Neuronal stem cell (in vitro differentiated cells): ENCODE results near the gene ITGAE.

Experiments used
- DNase-seq: peaks from one replicate; pipeline ENCODE4 v3.0.0-alpha.2; 2013; ENCODE audit warnings: low spot score
- H2AFZ ChIP-seq: one replicate; pipeline ENCODE4 v1.6.1; 2013; ENCODE audit warnings: mild to moderate bottlenecking, low read length, inconsistent platforms
- H2AK5ac ChIP-seq: 2 replicates; pipeline ENCODE4 v1.6.1; 2013; ENCODE audit warnings: low read depth, mild to moderate bottlenecking, inconsistent platforms, low read length, moderate library complexity, mixed read lengths
- H2BK120ac ChIP-seq: 2 replicates; pipeline ENCODE4 v1.6.1; 2013; ENCODE audit warnings: low read depth, mild to moderate bottlenecking, inconsistent platforms, low read length, moderate library complexity, mixed read lengths
- H2BK12ac ChIP-seq: one replicate; pipeline ENCODE4 v1.6.1; 2013; ENCODE audit warnings: low read length, inconsistent platforms
- H2BK15ac ChIP-seq: 2 replicates; pipeline ENCODE4 v1.6.1; 2013; ENCODE audit warnings: mild to moderate bottlenecking, low read length, inconsistent platforms, mixed read lengths
- H2BK5ac ChIP-seq: one replicate; pipeline ENCODE4 v1.6.1; 2013; ENCODE audit warnings: inconsistent platforms, mild to moderate bottlenecking, low read length, moderate library complexity
- H3K14ac ChIP-seq: one replicate; pipeline ENCODE4 v1.6.1; 2013; ENCODE audit warnings: low read length, inconsistent platforms
- H3K18ac ChIP-seq: 2 replicates; pipeline ENCODE4 v1.6.1; 2013; ENCODE audit warnings: low read length, inconsistent platforms
- H3K23ac ChIP-seq: 2 replicates; pipeline ENCODE4 v1.6.1; 2013; ENCODE audit warnings: low read depth, mild to moderate bottlenecking, mixed read lengths, low read length, inconsistent platforms; ENCODE audit not compliant: poor library complexity
- H3K27ac ChIP-seq: replicated peaks from 3 replicates; pipeline ENCODE4 v1.5.1; 2013; ENCODE audit warnings: low read length, inconsistent platforms
- H3K27me3 ChIP-seq, 3 experiments: 2 replicates each; pipeline ENCODE4 v1.6.1; 2013; ENCODE audit warnings: low read length in 3 of 3, mild to moderate bottlenecking in 2 of 3, inconsistent platforms in 1 of 3, low read depth in 1 of 3, mixed read lengths in 1 of 3, moderate library complexity in 1 of 3; ENCODE audit not compliant: control insufficient read depth in 3 of 3, insufficient read depth in 3 of 3
- H3K36me3 ChIP-seq, 2 donors: replicated peaks in 1 of 2; 2 replicates each; pipeline ENCODE4 v1.6.1; 2013; ENCODE audit warnings: low read length in 2 of 2; ENCODE audit not compliant: control insufficient read depth in 2 of 2, insufficient read depth in 2 of 2
- H3K4ac ChIP-seq: 2 replicates; pipeline ENCODE4 v1.6.1; 2013; ENCODE audit warnings: inconsistent platforms, mild to moderate bottlenecking, low read length, moderate library complexity
- H3K4me1 ChIP-seq, 2 donors: 1 replicate in 1 of 2; 2 replicates in 1 of 2; pipeline ENCODE4 v1.6.1; 2013; ENCODE audit warnings: low read length in 2 of 2, low read depth in 1 of 2; ENCODE audit not compliant: control insufficient read depth in 2 of 2, insufficient read depth in 1 of 2
- H3K4me2 ChIP-seq: one replicate; pipeline ENCODE4 v1.6.1; 2013; ENCODE audit warnings: mild to moderate bottlenecking, low read length, inconsistent platforms; ENCODE audit not compliant: insufficient read depth, poor library complexity, severe bottlenecking
- H3K4me3 ChIP-seq, 2 donors: 2 replicates each; pipeline ENCODE4 v1.5.1; 2013; ENCODE audit warnings: low read length in 2 of 2, mild to moderate bottlenecking in 2 of 2, inconsistent platforms in 1 of 2, moderate library complexity in 1 of 2
- H3K79me1 ChIP-seq: one replicate; pipeline ENCODE4 v1.6.1; 2013; ENCODE audit warnings: low read depth, mild to moderate bottlenecking, inconsistent platforms, low read length, moderate library complexity
- H3K9ac ChIP-seq: one replicate; pipeline ENCODE4 v1.6.1; 2013; ENCODE audit warnings: mild to moderate bottlenecking, low read depth, low read length, inconsistent platforms; ENCODE audit not compliant: poor library complexity
- H3K9me3 ChIP-seq, 2 donors: replicated peaks in 1 of 2; 2 replicates each; pipeline versions ENCODE3 to v1.6.1; 2013; ENCODE audit warnings: low read length in 2 of 2, mild to moderate bottlenecking in 2 of 2, inconsistent platforms in 1 of 2, low read depth in 1 of 2, mixed read lengths in 1 of 2, moderate library complexity in 1 of 2; ENCODE audit not compliant: control insufficient read depth in 2 of 2, insufficient read depth in 1 of 2
- H4K8ac ChIP-seq: one replicate; pipeline ENCODE4 v1.6.1; 2013; ENCODE audit warnings: low read depth, mild to moderate bottlenecking, inconsistent platforms, low read length, moderate library complexity
- H4K91ac ChIP-seq: one replicate; pipeline ENCODE4 v1.6.1; 2013; ENCODE audit warnings: low read length, low read depth, mild to moderate bottlenecking, inconsistent platforms; ENCODE audit not compliant: poor library complexity
- WGBS, 2 donors: extraction: QIAGEN DNeasy Blood & Tissue Kit; methylation state at CpG; one replicate each; pipeline ENCODE4 v1.1.7; 2013; ENCODE audit warnings: missing lambda C conversion rate in 2 of 2, mixed read lengths in 1 of 2; ENCODE audit not compliant: insufficient read length in 2 of 2, insufficient replicate concordance in 1 of 2; ENCODE audit errors: extremely low coverage in 2 of 2; 5-methylcytosine and 5-hydroxymethylcytosine counted together

Gene ITGAE

DNA sequence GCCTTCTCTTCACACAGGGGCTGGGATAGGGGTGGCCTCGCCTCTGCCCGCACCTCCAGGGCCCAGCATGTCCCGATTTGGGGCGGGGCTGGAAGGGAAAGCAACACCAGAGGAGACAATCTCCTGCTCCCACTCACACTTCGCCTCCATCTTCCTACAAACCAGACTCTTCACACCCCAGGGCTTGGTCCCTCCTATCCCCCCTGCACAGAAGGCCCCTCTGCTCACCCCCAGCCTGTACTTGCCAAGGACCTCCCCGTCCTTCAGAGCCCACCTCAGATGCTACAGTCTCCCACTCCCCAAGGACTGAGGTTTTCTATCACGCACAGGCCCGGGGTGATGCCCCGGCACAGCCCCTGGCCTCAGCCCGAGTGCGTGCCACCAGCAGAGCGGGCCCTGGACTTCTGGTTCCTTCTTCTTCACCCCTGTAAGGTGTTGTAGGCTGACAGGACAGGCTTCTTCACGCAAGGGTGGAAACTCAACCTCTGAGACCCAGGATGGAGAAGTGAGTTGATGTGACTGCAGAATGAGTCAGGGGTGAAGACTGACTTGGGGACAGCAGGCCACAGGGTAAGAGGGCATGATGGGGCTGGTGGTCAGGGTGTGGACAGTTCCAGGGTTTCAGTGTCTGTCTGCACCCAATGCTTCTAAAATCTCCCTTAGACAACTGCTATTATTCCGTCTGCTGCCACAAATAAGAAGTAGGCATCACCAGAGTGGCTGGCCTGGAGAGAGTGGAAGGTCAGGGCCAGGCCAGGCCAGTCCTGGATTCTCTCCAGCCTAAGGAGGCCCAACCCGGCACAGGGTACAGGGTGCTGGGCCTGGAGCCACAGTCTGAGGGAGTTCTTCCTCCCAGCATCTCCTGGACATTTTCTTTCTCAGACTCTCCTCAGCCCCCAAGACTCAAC, 2.5 kb downstream of the ITGAE start:
- no peak for DNase-seq
- peak overlapping the region; percentile 24 for H4K91ac ChIP-seq
- WGBS, 2 donors: no CpG with 5 or more reads among the region's 15 CpGs

DNA sequence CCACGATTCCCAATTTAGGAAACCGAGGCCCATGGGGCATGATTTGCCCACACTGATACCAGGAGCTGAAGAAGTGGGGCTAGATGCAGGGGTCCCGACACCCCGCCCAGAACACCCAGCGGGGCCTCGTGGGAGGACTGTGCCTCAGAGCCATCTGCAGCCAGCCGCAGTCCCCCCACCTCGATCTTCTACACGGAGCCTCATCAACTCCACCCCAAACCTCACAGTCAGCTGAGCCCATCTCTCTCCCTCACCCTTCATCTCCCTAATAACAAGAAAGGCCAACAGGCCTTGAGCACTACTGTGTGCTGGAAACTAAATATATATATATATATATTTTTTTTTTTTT, 4.2 kb downstream of the ITGAE start:
- Histone ChIP-seq H3K79me1 (no peaks in the 10 kb centered on the region), H2BK15ac (no peak overlapping the region), H2AFZ (no peak overlapping the region), H2BK12ac (no peak overlapping the region), H3K27ac (no peak overlapping the region), H4K8ac (no peak overlapping the region), H3K4me1 (peaks cover 5 to 8% of the 10 kb centered on the region in 2 donors), H4K91ac (no peak overlapping the region), H3K4me3 (no peak overlapping the region), H2AK5ac (peak overlapping the region; percentile 81), H3K4me2 (no peak overlapping the region), H3K4ac (no peak overlapping the region), H2BK5ac (no peak overlapping the region), H3K27me3 (peaks cover 0 to 3% (median 0%) of the 10 kb centered on the region in 3 experiments), H3K18ac (no peak overlapping the region), H3K9me3 (peaks cover 0 to 3% of the 10 kb centered on the region in 2 donors), H3K23ac (no peak overlapping the region), H3K9ac (no peak overlapping the region), H2BK120ac (no peak overlapping the region), H3K36me3 (peaks cover 3 to 4% of the 10 kb centered on the region in 2 donors), H3K14ac (no peak overlapping the region)
- no peak for DNase-seq
- WGBS, 2 donors: no CpG with 5 or more reads among the region's 9 CpGs

More for the DNA sequence above, 2.5 kb downstream of the ITGAE start:
- Histone ChIP-seq H2AK5ac (peak overlapping the region; percentile 84), H3K27me3 (peaks cover 0 to 3% (median 0%) of the 10 kb centered on the region in 3 experiments), H3K4me3 (no peak overlapping the region), H3K79me1 (no peaks in the 10 kb centered on the region), H2AFZ (no peak overlapping the region), H3K23ac (peak overlapping the region; percentile 75), H2BK12ac (peak overlapping the region; percentile 36), H3K18ac (peak overlapping the region; percentile 64), H3K4ac (peak overlapping the region; percentile 20), H3K9ac (peak overlapping the region; percentile 17), H2BK5ac (peak overlapping the region; percentile 44), H3K9me3 (peaks cover 0 to 3% of the 10 kb centered on the region in 2 donors), H3K27ac (no peak overlapping the region), H2BK15ac (no peak overlapping the region), H4K8ac (peak overlapping the region; percentile 29), H3K4me1 (peaks cover 5 to 6% of the 10 kb centered on the region in 2 donors), H3K4me2 (no peak overlapping the region), H3K36me3 (peaks cover 4 to 18% of the 10 kb centered on the region in 2 donors), H2BK120ac (no peak overlapping the region), H3K14ac (peak overlapping the region; percentile 1)

DNA sequence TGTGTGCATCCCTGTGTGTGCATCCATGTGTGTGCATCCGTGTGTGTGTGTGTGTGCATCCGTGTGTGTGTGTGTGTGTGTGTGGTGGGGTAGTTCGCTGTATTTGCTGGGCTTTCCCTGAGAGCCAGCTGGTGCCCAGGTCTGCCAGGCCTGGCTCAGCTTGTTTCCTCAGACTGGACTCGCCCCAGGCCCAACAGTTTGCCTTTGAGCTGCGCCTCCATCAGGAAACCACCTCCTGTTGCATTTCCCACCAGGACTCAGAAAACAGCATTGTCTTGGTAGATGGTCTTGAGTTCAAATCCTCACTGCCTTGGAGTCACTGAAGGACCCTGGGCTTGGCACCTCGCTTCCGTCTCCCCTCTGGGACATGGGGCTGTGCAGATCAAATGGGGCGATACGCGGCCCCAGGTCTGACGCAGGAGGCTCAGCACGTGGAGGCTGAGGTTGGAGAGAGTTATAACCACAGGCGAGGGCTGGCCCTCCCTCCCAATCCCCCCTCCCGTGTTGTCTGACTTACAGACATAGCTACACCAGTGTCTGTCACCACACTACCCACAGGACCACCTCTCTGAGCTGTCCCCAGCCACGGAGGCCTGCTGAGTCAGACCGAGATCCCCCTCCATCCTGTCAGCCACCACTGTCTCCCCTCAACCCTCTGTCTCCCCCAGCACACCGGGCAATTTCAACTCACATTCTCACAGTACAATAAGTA, 4.7 kb downstream of the ITGAE start:
- Histone ChIP-seq H3K9me3 (peaks cover 0 to 3% of the 10 kb centered on the region in 2 donors), H3K4me3 (peak overlapping the region in 1 of 2 donors; percentile 56), H3K4me2 (no peak overlapping the region), H3K9ac (peak overlapping the region; percentile 75), H2BK120ac (no peak overlapping the region), H2BK15ac (no peak overlapping the region), H2AFZ (no peak overlapping the region), H3K79me1 (no peaks in the 10 kb centered on the region), H2AK5ac (peak overlapping the region; percentile 81), H2BK5ac (no peak overlapping the region), H4K91ac (peak overlapping the region; percentile 53), H3K23ac (peak overlapping the region; percentile 37), H3K4me1 (peaks cover 5 to 8% of the 10 kb centered on the region in 2 donors), H3K4ac (no peak overlapping the region), H3K18ac (peak overlapping the region; percentile 71), H2BK12ac (peak overlapping the region; percentile 22), H3K27me3 (peaks cover 0 to 3% (median 0%) of the 10 kb centered on the region in 3 experiments), H3K14ac (peak overlapping the region; percentile 94), H3K27ac (no peak overlapping the region), H4K8ac (peak overlapping the region; percentile 65), H3K36me3 (peaks cover 0 to 4% of the 10 kb centered on the region in 2 donors)
- DNase-seq: no peak
- no CpG with 5 or more reads among the region's 17 CpGs for WGBS, 2 donors
